HCT116 (cell line): ENCODE measurements around the gene WBP2NL.

Experiments used
- CTCF ChIP-seq, 3 experiments: fragments of 200-600 bp in 1 of 3; sonication (generic) in 1 of 3; IDR thresholded peaks in 2 of 3; conservative IDR thresholded peaks in 1 of 3; 2 replicates each; pipeline ENCODE4 v1.5.1; 2012 to 2017; ENCODE audit warnings: low read depth in 2 of 3, low read length in 2 of 3, antibody characterized with exemption in 1 of 3, borderline replicate concordance in 1 of 3, control low read depth in 1 of 3, mild to moderate bottlenecking in 1 of 3, mixed read lengths in 1 of 3, mixed run types in 1 of 3, moderate library complexity in 1 of 3; ENCODE audit not compliant: insufficient read depth in 1 of 3
- POLR2A ChIP-seq: IDR thresholded peaks from 2 replicates; pipeline ENCODE4 v1.7.0; 2011; ENCODE audit warnings: borderline replicate concordance; ENCODE audit not compliant: insufficient read depth, insufficient read length; ENCODE audit errors: extremely low read depth
- POLR2AphosphoS5 ChIP-seq: IDR thresholded peaks from 2 replicates; pipeline ENCODE4 v1.6.1; 2011; ENCODE audit warnings: mild to moderate bottlenecking, low read depth, low read length, moderate library complexity
- RAD21 ChIP-seq: IDR thresholded peaks from 2 replicates; pipeline ENCODE4 v1.6.1; 2012; ENCODE audit warnings: low read depth, mild to moderate bottlenecking
- SP1 ChIP-seq: IDR thresholded peaks from 2 replicates; pipeline ENCODE4 v1.6.1; 2012; ENCODE audit warnings: low read depth
- TCF7L2 ChIP-seq: IDR thresholded peaks from 2 replicates; pipeline ENCODE4 v1.7.0; 2011; ENCODE audit warnings: borderline replicate concordance, inconsistent platforms; ENCODE audit not compliant: insufficient read depth, insufficient read length; ENCODE audit errors: extremely low read depth
- ZNF274 ChIP-seq: fragments of 200-500 bp; sonication (Bioruptor generic); IDR thresholded peaks from 2 replicates; pipeline ENCODE4 v1.6.1; 2014; ENCODE audit warnings: mild to moderate bottlenecking, low read depth, low read length, inconsistent platforms

- TF ChIP-seq CTCF (IDR thresholded peaks at IDR 0.05 in 2 of 3, conservative IDR thresholded peaks at IDR 0.05 in 1 of 3; ENCODE audit: borderline replicate concordance in 1 of 3, insufficient read depth in 1 of 3, low read depth in 2 of 3, low read length in 2 of 3) (no peak), POLR2A (no peak), SP1 (no peak), ZNF274 (no peak), TCF7L2 (no peak), RAD21 (no peak), POLR2AphosphoS5 (no peak)
Measured at GRCh38 chr22:42064629-42065028, 66.0 kb downstream of the WBP2NL start.
